ENCODE results near the gene WWTR1.

- TF ChIP-seq POLR2AphosphoS5 (IDR thresholded peaks at IDR 0.05; ENCODE audit: low read depth, low read length), result no peak
- TF ChIP-seq SIN3A (IDR thresholded peaks at IDR 0.05; ENCODE audit: borderline replicate concordance, insufficient read depth, low read length), result no peak
- TF ChIP-seq TAF1 (IDR thresholded peaks at IDR 0.05; ENCODE audit: borderline replicate concordance, insufficient read depth, low read length), result no peak
Measured at GRCh38 chr3:149494022-149494758, 163.6 kb downstream of the WWTR1 start.

Measured in PFSK-1 (cell line).